ENCODE data around the gene MAEL. TPM values are rescaled to one million over a fixed set of nuclear protein-coding genes. Genes with fewer than 3 reads are reported as not detected.

The MAEL gene
- total RNA-seq, 1 experiment from 2014 or later = 0.26 TPM

DNA sequence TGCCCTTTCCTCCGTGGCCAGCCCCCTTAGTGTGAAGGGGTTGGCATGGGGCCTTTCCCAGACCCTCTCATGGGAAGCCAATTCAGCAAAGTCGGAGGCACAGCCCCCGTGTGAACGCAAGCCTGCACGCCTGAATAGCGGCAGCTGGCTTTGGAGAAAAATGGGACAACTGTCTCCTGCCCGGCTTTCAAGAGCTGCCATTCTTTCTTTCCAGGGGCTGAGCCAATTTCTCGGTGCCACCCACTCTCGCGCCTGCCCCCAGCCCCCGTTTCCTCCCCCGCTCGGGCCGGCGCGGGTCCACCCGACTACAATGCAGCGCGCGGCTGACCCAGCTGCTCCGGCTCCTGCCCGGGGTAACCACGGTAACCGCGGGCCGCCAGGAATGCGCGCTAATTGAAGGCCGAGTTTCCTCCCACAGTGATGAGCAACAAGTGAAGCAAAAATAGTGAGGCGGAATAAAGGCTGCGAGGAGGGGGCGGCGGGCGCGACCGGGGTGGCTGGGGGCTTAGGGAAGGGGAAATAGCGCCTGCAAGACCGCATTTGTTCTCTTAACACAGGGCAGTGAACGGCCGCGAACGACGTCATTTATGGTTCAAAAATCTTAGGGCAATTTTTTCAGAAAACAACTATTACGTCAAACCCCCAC is 41.6 kb upstream of the MAEL start (continued):
- no peak for TF ChIP-seq E2F1 (CRISPR knock-in tag; IDR thresholded peaks at IDR 0.05)
- no peak for TF ChIP-seq HMGA2 (CRISPR knock-in tag; IDR thresholded peaks at IDR 0.05)
- TF ChIP-seq JUN (CRISPR knock-in tag; IDR thresholded peaks at IDR 0.05) = no peak
- TF ChIP-seq ZNF512 (CRISPR knock-in tag; IDR thresholded peaks at IDR 0.05; ENCODE audit: borderline replicate concordance) = no peak
- TF ChIP-seq CREB1 (CRISPR knock-in tag; IDR thresholded peaks at IDR 0.05) = no peak
- TF ChIP-seq, protein P1, sequence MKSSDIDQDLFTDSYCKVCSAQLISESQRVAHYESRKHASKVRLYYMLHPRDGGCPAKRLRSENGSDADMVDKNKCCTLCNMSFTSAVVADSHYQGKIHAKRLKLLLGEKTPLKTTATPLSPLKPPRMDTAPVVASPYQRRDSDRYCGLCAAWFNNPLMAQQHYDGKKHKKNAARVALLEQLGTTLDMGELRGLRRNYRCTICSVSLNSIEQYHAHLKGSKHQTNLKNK (CRISPR knock-in tag; IDR thresholded peaks at IDR 0.05) = no peak
- TF ChIP-seq RELA (CRISPR knock-in tag; IDR thresholded peaks at IDR 0.05; ENCODE audit: borderline replicate concordance) = no peak
- TF ChIP-seq EMX1 (CRISPR knock-in tag; IDR thresholded peaks at IDR 0.05) = no peak
- TF ChIP-seq SMAD3 (CRISPR knock-in tag; IDR thresholded peaks at IDR 0.05; ENCODE audit: borderline replicate concordance) = no peak

DNA sequence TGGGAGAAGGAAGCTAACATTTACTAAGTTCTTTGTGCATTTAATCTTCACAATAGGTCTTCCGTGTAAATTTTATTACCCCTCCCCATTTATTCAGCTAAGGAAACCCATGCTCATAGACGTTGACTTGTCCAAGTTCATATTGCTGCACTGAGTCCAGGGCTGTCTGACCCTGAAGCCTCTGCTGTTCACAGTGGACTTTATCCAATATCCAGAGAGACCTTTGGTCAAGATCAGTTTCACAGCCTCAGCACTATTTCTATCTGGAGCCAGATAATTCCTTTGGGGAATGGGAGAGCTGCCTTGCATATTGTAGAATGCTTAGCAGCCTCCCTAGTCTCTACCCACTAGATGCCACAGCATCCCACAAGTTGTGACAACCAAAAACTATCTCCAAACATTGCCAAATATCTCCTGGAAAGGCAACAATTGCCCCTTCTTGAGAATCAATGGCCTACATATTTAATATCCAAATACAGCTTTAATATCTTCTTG is 40.2 kb upstream of the MAEL start:
- Mint-ChIP-seq H3K4me3 (no peak overlapping the region), H3K27ac (no peak overlapping the region), H3K36me3 (no peaks in the 10 kb centered on the region), H3K4me1 (peaks cover 36% of the 10 kb centered on the region), H3K9me3 (no peaks in the 10 kb centered on the region), H3K27me3 (ENCODE audit: low read depth) (peaks cover 53% of the 10 kb centered on the region)
- no peak for DNase-seq (ENCODE audit: low spot score)
- ChIA-PET CTCF (no interaction called here), POLR2A (no interaction called here)
- no peak for ATAC-seq
- TF ChIP-seq, protein P2, sequence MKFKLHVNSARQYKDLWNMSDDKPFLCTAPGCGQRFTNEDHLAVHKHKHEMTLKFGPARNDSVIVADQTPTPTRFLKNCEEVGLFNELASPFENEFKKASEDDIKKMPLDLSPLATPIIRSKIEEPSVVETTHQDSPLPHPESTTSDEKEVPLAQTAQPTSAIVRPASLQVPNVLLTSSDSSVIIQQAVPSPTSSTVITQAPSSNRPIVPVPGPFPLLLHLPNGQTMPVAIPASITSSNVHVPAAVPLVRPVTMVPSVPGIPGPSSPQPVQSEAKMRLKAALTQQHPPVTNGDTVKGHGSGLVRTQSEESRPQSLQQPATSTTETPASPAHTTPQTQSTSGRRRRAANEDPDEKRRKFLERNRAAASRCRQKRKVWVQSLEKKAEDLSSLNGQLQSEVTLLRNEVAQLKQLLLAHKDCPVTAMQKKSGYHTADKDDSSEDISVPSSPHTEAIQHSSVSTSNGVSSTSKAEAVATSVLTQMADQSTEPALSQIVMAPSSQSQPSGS (CRISPR knock-in tag; IDR thresholded peaks at IDR 0.05; ENCODE audit: borderline replicate concordance, low read depth) = no peak
- TF ChIP-seq IRF2 (CRISPR knock-in tag; IDR thresholded peaks at IDR 0.05; ENCODE audit: borderline replicate concordance, low read depth) (no peak), ZNF263 (CRISPR knock-in tag; IDR thresholded peaks at IDR 0.05; ENCODE audit: low read depth) (no peak), FOXJ3 (CRISPR knock-in tag; IDR thresholded peaks at IDR 0.05; ENCODE audit: borderline replicate concordance) (no peak), MYBL2 (CRISPR knock-in tag; IDR thresholded peaks at IDR 0.05) (no peak), SOX15 (CRISPR knock-in tag; IDR thresholded peaks at IDR 0.05) (no peak), SMAD4 (CRISPR knock-in tag; IDR thresholded peaks at IDR 0.05) (no peak), HMGXB4 (CRISPR knock-in tag; IDR thresholded peaks at IDR 0.05) (no peak), ZNF396 (CRISPR knock-in tag; IDR thresholded peaks at IDR 0.05; ENCODE audit: borderline replicate concordance) (no peak), GTF2I (CRISPR knock-in tag; conservative IDR thresholded peaks at IDR 0.05) (no peak), USF1 (CRISPR knock-in tag; IDR thresholded peaks at IDR 0.05) (no peak), PREB (CRISPR knock-in tag; IDR thresholded peaks at IDR 0.05; ENCODE audit: borderline replicate concordance) (no peak)
- TF ChIP-seq, protein P3, sequence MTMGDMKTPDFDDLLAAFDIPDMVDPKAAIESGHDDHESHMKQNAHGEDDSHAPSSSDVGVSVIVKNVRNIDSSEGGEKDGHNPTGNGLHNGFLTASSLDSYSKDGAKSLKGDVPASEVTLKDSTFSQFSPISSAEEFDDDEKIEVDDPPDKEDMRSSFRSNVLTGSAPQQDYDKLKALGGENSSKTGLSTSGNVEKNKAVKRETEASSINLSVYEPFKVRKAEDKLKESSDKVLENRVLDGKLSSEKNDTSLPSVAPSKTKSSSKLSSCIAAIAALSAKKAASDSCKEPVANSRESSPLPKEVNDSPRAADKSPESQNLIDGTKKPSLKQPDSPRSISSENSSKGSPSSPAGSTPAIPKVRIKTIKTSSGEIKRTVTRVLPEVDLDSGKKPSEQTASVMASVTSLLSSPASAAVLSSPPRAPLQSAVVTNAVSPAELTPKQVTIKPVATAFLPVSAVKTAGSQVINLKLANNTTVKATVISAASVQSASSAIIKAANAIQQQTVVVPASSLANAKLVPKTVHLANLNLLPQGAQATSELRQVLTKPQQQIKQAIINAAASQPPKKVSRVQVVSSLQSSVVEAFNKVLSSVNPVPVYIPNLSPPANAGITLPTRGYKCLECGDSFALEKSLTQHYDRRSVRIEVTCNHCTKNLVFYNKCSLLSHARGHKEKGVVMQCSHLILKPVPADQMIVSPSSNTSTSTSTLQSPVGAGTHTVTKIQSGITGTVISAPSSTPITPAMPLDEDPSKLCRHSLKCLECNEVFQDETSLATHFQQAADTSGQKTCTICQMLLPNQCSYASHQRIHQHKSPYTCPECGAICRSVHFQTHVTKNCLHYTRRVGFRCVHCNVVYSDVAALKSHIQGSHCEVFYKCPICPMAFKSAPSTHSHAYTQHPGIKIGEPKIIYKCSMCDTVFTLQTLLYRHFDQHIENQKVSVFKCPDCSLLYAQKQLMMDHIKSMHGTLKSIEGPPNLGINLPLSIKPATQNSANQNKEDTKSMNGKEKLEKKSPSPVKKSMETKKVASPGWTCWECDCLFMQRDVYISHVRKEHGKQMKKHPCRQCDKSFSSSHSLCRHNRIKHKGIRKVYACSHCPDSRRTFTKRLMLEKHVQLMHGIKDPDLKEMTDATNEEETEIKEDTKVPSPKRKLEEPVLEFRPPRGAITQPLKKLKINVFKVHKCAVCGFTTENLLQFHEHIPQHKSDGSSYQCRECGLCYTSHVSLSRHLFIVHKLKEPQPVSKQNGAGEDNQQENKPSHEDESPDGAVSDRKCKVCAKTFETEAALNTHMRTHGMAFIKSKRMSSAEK (CRISPR knock-in tag; IDR thresholded peaks at IDR 0.05; ENCODE audit: borderline replicate concordance) = no peak
